Panc1 (cell line): ENCODE data around the gene BPIFA1. TPM values are rescaled to one million over a fixed set of nuclear protein-coding genes. Genes with fewer than 3 reads are reported as not detected.

ENCODE experiments used
- ATAC-seq: fragments of 200-7000 bp; cut with Tn5 transposase; 2 replicates; pipeline ENCODE4 v1.9.1; 2020; ENCODE audit warnings: mild to moderate bottlenecking, moderate library complexity
- BruUV-seq: library from RNA; stranded (reverse); fragments of 400-500 nt; replicated peaks from 2 replicates; lab custom pipeline; 2021; lab: Mats Ljungman, UMichigan
- CTCF ChIA-PET: fragments of 300-600 bp; sonication (Branson Sonifier 250); formaldehyde crosslinking; loops from one replicate; lab custom pipeline; 2022; ENCODE audit warnings: antibody characterized with exemption; lab: Charles Lee
- POLR2A ChIA-PET: fragments of 300-600 bp; sonication (Branson Sonifier 250); formaldehyde crosslinking; loops from one replicate; lab custom pipeline; 2022; ENCODE audit warnings: antibody characterized with exemption; lab: Charles Lee
- DNase-seq: peaks from one replicate; pipeline ENCODE4 v3.0.0-alpha.2; 2010; ENCODE audit warnings: low read depth, low spot score
- H3K27ac ChIP-seq: 2 replicates; pipeline ENCODE4 v1.5.1; 2011; ENCODE audit warnings: mild to moderate bottlenecking, low read length, inconsistent platforms
- H3K27me3 ChIP-seq: fragments of 200-500 bp; sonication (Bioruptor generic); 2 replicates; pipeline ENCODE4 v1.6.0; 2014; ENCODE audit warnings: low read length, inconsistent platforms; ENCODE audit not compliant: control insufficient read depth, insufficient read depth
- H3K36me3 ChIP-seq: fragments of 200-500 bp; sonication (Bioruptor generic); 2 replicates; pipeline ENCODE4 v1.5.1; 2014; ENCODE audit warnings: inconsistent platforms, mild to moderate bottlenecking, low read length, moderate library complexity; ENCODE audit not compliant: control insufficient read depth, insufficient read depth
- H3K4me1 ChIP-seq: 2 replicates; pipeline ENCODE4 v1.5.1; 2011; ENCODE audit warnings: inconsistent platforms, mild to moderate bottlenecking, low read length, moderate library complexity; ENCODE audit not compliant: control insufficient read depth, insufficient read depth
- H3K4me3 ChIP-seq, 2 experiments: 2 replicates each; pipeline ENCODE4 v1.5.1; 2011 to 2012; ENCODE audit warnings: low read depth in 2 of 2, low read length in 2 of 2, mild to moderate bottlenecking in 2 of 2, inconsistent platforms in 1 of 2, moderate library complexity in 1 of 2
- H3K9me3 ChIP-seq: fragments of 200-500 bp; sonication (Bioruptor generic); 2 replicates; pipeline ENCODE4 v1.5.1; 2014; ENCODE audit warnings: low read depth, mild to moderate bottlenecking, inconsistent platforms, low read length, moderate library complexity; ENCODE audit not compliant: control insufficient read depth, insufficient read depth
- CTCF ChIP-seq: fragments of 450-650 bp; IDR thresholded peaks from 2 replicates; pipeline ENCODE4 v1.5.1; 2017; ENCODE audit warnings: mild to moderate bottlenecking
- POLR2AphosphoS5 ChIP-seq: IDR thresholded peaks from 2 replicates; pipeline ENCODE4 v1.6.1; 2012; ENCODE audit warnings: mild to moderate bottlenecking, low read depth, low read length, moderate library complexity
- SIN3A ChIP-seq: IDR thresholded peaks from 2 replicates; pipeline ENCODE4 v1.6.1; 2012; ENCODE audit warnings: low read depth, mild to moderate bottlenecking, low read length, moderate library complexity, borderline replicate concordance; ENCODE audit not compliant: insufficient read depth
- TCF7L2 ChIP-seq: IDR thresholded peaks from 2 replicates; pipeline ENCODE4 v1.6.1; 2011; ENCODE audit warnings: mild to moderate bottlenecking, low read depth, low read length, inconsistent platforms
- in situ Hi-C: cut with HindIII; loops from 2 replicates; pipeline ENCODE4 v1.10.0; 2016; ENCODE audit warnings: low sequenced_read_pairs, low pct_unique_long_range_greater_than_20kb
- intact Hi-C: fragments of 100-400 bp; cut with micrococcal nuclease; formaldehyde crosslinking; loops from one replicate; pipeline ENCODE4 v1.10.0; 2022; ENCODE audit not compliant: unreplicated experiment
- total RNA-seq: library from RNA; stranded (reverse); gene quantifications from one replicate; pipeline ENCODE4 v1.2.1, GENCODE V29; 2021; ENCODE audit not compliant: unreplicated experiment
- TF ChIP-seq, protein P1 (sequence below), 2 experiments: IDR thresholded peaks; 2 replicates each; pipeline ENCODE4 v1.6.1; 2011 to 2012; ENCODE audit warnings: low read depth in 2 of 2, control low read depth in 1 of 2, low read length in 1 of 2, mild to moderate bottlenecking in 1 of 2, moderate library complexity in 1 of 2; ENCODE audit not compliant: insufficient read depth in 1 of 2

BPIFA1 gene
- total RNA-seq, 1 experiment from 2014 or later = not detected

- DNase-seq = no peak
- in situ Hi-C loops = no loop called here
- POLR2A ChIA-PET = no interaction called here
- Histone ChIP-seq H3K27me3 (0 out of 2 replicates have a peak, but pooled peaks cover 2% of the 10 kb centered on the region), H3K27ac (no peak overlapping the region), H3K4me1 (no peaks in the 10 kb centered on the region), H3K9me3 (no peaks in the 10 kb centered on the region), H3K4me3 (no peak overlapping the region), H3K36me3 (no peaks in the 10 kb centered on the region)
- intact Hi-C loops = no loop called here
- BruUV-seq = no TSS peak
- TF ChIP-seq SIN3A (no peak), POLR2AphosphoS5 (no peak), TCF7L2 (no peak), CTCF (no peak)
- TF ChIP-seq, protein P1, sequence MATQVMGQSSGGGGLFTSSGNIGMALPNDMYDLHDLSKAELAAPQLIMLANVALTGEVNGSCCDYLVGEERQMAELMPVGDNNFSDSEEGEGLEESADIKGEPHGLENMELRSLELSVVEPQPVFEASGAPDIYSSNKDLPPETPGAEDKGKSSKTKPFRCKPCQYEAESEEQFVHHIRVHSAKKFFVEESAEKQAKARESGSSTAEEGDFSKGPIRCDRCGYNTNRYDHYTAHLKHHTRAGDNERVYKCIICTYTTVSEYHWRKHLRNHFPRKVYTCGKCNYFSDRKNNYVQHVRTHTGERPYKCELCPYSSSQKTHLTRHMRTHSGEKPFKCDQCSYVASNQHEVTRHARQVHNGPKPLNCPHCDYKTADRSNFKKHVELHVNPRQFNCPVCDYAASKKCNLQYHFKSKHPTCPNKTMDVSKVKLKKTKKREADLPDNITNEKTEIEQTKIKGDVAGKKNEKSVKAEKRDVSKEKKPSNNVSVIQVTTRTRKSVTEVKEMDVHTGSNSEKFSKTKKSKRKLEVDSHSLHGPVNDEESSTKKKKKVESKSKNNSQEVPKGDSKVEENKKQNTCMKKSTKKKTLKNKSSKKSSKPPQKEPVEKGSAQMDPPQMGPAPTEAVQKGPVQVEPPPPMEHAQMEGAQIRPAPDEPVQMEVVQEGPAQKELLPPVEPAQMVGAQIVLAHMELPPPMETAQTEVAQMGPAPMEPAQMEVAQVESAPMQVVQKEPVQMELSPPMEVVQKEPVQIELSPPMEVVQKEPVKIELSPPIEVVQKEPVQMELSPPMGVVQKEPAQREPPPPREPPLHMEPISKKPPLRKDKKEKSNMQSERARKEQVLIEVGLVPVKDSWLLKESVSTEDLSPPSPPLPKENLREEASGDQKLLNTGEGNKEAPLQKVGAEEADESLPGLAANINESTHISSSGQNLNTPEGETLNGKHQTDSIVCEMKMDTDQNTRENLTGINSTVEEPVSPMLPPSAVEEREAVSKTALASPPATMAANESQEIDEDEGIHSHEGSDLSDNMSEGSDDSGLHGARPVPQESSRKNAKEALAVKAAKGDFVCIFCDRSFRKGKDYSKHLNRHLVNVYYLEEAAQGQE (IDR thresholded peaks at IDR 0.05; ENCODE audit: insufficient read depth in 1 of 2, low read depth in 2 of 2, low read length in 1 of 2) = no peak
- no peak for ATAC-seq
- CTCF ChIA-PET = no interaction called here
These were observed 47.4 kb upstream of the BPIFA1 start for GRCh38 chr20:33188421-33188820.

- DNase-seq = no peak
- no peak for ATAC-seq
- intact Hi-C loops (no loop called here), in situ Hi-C loops (no loop called here)
- Histone ChIP-seq H3K4me1 (no peaks in the 10 kb centered on the region), H3K27me3 (peaks cover 6% of the 10 kb centered on the region; the same call in 1 of the 2 replicates), H3K27ac (no peak overlapping the region), H3K36me3 (no peaks in the 10 kb centered on the region), H3K9me3 (no peaks in the 10 kb centered on the region), H3K4me3 (no peak overlapping the region)
- BruUV-seq = no TSS peak
- TF ChIP-seq POLR2AphosphoS5 (no peak), CTCF (no peak), SIN3A (no peak), TCF7L2 (no peak)
- TF ChIP-seq, protein P1 (IDR thresholded peaks at IDR 0.05; ENCODE audit: insufficient read depth in 1 of 2, low read depth in 2 of 2, low read length in 1 of 2) = no peak
- ChIA-PET POLR2A (no interaction called here), CTCF (no interaction called here)
These were observed 44.3 kb upstream of the BPIFA1 start for GRCh38 chr20:33191484-33191883.
